Smooth muscle cell (in vitro differentiated cells): ENCODE results near the gene DCUN1D4. TPM values are rescaled to one million over a fixed set of nuclear protein-coding genes. Genes with fewer than 3 reads are reported as not detected.

Experiments
- DNase-seq: peaks from one replicate; lab custom pipeline; 2025; ENCODE audit not compliant: unreplicated experiment; lab: John Stamatoyannopoulos, UW
- H2AFZ ChIP-seq: fragments of 200-600 bp; sonication (generic); 2 replicates; pipeline ENCODE4 v1.6.0; 2016; ENCODE audit warnings: antibody characterized with exemption, low read depth, mild to moderate bottlenecking
- H3F3A ChIP-seq: fragments of 200-600 bp; sonication (generic); 2 replicates; pipeline ENCODE4 v1.6.0; 2017; ENCODE audit warnings: antibody characterized with exemption, low read depth
- H3K27ac ChIP-seq: fragments of 200-600 bp; sonication (generic); 2 replicates; pipeline ENCODE4 v1.5.1; 2016; ENCODE audit warnings: low read depth, mild to moderate bottlenecking
- H3K27me3 ChIP-seq: fragments of 200-600 bp; sonication (generic); 2 replicates; pipeline ENCODE4 v1.6.1; 2016; ENCODE audit warnings: low read depth, mild to moderate bottlenecking
- H3K36me3 ChIP-seq: fragments of 200-600 bp; sonication (generic); 2 replicates; pipeline ENCODE4 v1.5.1; 2016; ENCODE audit warnings: low read depth
- H3K4me1 ChIP-seq: fragments of 200-600 bp; sonication (generic); 2 replicates; pipeline ENCODE4 v1.5.1; 2016; ENCODE audit warnings: low read depth
- H3K4me2 ChIP-seq: fragments of 200-600 bp; sonication (generic); 2 replicates; pipeline ENCODE4 v1.6.0; 2016; ENCODE audit warnings: mild to moderate bottlenecking
- H3K4me3 ChIP-seq: fragments of 200-600 bp; sonication (generic); 2 replicates; pipeline ENCODE4 v1.5.1; 2016; ENCODE audit warnings: mild to moderate bottlenecking
- H3K79me2 ChIP-seq: fragments of 200-600 bp; sonication (generic); 2 replicates; pipeline ENCODE4 v1.6.0; 2016; ENCODE audit warnings: low read depth, mild to moderate bottlenecking
- H3K9ac ChIP-seq: fragments of 200-600 bp; sonication (generic); 2 replicates; pipeline ENCODE4 v1.6.0; 2016; ENCODE audit warnings: low read depth
- H3K9me3 ChIP-seq: fragments of 200-600 bp; sonication (generic); replicated peaks from 2 replicates; pipeline ENCODE4 v1.5.1; 2016; ENCODE audit warnings: low read depth
- H4K20me1 ChIP-seq: fragments of 200-600 bp; sonication (generic); 2 replicates; pipeline ENCODE4 v1.6.0; 2016; ENCODE audit warnings: low read depth
- WGBS: methylation state at CpG from one replicate; pipeline ENCODE4 v1.1.7; 2016; ENCODE audit warnings: low lambda C conversion rate; 5-methylcytosine and 5-hydroxymethylcytosine counted together
- polyA plus RNA-seq: library from polyadenylated mRNA; unstranded; fragments of >200 nt; fragmentation: Nextera tagmentation; extraction: Ambion mirVana; gene quantifications from 2 replicates; pipeline ENCODE4 v1.2.1, GENCODE V29; 2016
- total RNA-seq: library from RNA; depleted of rRNA; stranded (reverse); fragments of >200 nt; gene quantifications from 2 replicates; pipeline ENCODE4 v1.2.3, GENCODE V29; 2014
- TF ChIP-seq, protein P1 (sequence below): fragments of 200-600 bp; sonication (generic); IDR thresholded peaks from 2 replicates; pipeline ENCODE4 v1.5.1; 2017; ENCODE audit warnings: borderline replicate concordance, mild to moderate bottlenecking, antibody characterized with exemption; ENCODE audit not compliant: insufficient read depth, poor library complexity, severe bottlenecking

The DCUN1D4 gene
- total and polyA plus RNA-seq, 2 experiments from 2014 or later = 14.1 to 22.9 TPM

DNA sequence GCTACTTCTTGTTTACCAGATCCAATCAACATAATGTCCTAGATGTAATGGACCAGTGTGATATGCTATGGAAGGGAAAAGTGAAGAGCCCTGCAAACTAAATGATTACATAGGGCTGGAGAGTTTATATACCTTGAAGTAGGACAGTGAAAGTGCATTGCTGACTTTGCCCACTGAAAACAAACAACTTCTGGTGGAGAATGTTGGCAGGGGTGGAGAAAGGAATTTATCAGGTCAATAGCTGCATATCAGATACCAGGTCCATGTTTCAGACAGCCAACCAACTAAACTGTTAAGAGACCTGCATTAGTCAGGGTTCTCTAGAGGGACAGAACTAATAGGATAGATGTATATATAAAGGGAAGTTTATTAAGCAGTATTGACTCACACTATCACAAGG is 82.4 kb downstream of the DCUN1D4 start:
- Histone ChIP-seq H3K4me2 (no peak overlapping the region), H3F3A (no peaks in the 10 kb centered on the region), H3K9ac (no peak overlapping the region), H3K4me3 (no peak overlapping the region), H3K27me3 (no peaks in the 10 kb centered on the region), H3K9me3 (no peaks in the 10 kb centered on the region), H3K36me3 (no peaks in the 10 kb centered on the region), H3K27ac (no peak overlapping the region), H2AFZ (no peak overlapping the region), H3K4me1 (no peaks in the 10 kb centered on the region), H4K20me1 (no peaks in the 10 kb centered on the region), H3K79me2 (no peaks in the 10 kb centered on the region)
- TF ChIP-seq, protein P1, sequence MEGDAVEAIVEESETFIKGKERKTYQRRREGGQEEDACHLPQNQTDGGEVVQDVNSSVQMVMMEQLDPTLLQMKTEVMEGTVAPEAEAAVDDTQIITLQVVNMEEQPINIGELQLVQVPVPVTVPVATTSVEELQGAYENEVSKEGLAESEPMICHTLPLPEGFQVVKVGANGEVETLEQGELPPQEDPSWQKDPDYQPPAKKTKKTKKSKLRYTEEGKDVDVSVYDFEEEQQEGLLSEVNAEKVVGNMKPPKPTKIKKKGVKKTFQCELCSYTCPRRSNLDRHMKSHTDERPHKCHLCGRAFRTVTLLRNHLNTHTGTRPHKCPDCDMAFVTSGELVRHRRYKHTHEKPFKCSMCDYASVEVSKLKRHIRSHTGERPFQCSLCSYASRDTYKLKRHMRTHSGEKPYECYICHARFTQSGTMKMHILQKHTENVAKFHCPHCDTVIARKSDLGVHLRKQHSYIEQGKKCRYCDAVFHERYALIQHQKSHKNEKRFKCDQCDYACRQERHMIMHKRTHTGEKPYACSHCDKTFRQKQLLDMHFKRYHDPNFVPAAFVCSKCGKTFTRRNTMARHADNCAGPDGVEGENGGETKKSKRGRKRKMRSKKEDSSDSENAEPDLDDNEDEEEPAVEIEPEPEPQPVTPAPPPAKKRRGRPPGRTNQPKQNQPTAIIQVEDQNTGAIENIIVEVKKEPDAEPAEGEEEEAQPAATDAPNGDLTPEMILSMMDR = no peak
- no peak for DNase-seq

DNA sequence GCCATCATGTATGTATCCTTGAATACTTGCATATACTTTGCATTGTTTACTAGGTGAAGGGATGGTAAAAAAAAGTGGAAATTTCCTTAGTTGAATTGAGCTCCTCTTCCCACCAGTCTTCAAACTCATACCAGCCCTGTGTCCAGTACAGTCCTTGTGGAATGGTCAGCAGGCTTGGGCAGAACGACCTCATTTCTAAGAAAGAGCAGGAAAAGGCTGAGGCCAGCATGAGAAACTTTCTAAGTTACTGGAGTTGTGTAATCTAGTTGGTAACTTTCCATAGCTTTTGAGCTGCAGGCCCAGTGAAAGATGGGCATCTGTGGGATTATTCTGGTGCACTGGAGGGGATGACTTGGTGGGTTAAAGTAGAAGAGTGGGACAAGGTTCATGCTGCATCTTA is 87.6 kb downstream of the DCUN1D4 start:
- Histone ChIP-seq H2AFZ (no peak overlapping the region), H3K36me3 (no peaks in the 10 kb centered on the region), H3K4me1 (no peaks in the 10 kb centered on the region), H3K27ac (no peak overlapping the region), H3K79me2 (no peaks in the 10 kb centered on the region), H3K4me3 (no peak overlapping the region), H3K27me3 (no peaks in the 10 kb centered on the region), H4K20me1 (no peaks in the 10 kb centered on the region), H3K4me2 (no peak overlapping the region), H3K9ac (no peak overlapping the region), H3F3A (no peaks in the 10 kb centered on the region), H3K9me3 (no peaks in the 10 kb centered on the region)
- TF ChIP-seq, protein P1 = no peak
- no peak for DNase-seq
- WGBS = 85% methylated on average over 1 of the region's 1 CpG

DNA sequence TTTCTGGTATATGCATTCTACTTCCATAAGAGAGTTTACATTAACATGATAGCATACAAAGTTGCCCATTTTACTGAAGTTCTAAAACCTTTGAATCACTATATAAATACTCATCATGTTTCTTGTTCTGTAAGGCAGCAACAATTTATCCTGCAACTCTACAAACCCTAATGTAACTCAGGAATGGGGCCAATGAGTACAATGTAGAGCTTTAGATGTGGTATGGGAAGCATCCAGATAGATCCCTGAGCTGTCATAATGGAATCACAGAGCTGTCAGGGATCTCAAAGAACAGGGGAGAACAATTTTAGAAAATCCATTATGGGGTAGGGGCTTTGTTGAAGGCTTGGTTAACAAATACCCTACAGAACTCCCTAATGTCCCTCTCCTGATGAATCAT is 88.5 kb downstream of the DCUN1D4 start:
- Histone ChIP-seq H3K27ac (no peak overlapping the region), H3F3A (no peaks in the 10 kb centered on the region), H3K4me3 (no peak overlapping the region), H2AFZ (no peak overlapping the region), H3K27me3 (no peaks in the 10 kb centered on the region), H3K36me3 (no peaks in the 10 kb centered on the region), H3K4me1 (no peaks in the 10 kb centered on the region), H3K9me3 (no peaks in the 10 kb centered on the region), H3K4me2 (no peak overlapping the region), H3K9ac (no peak overlapping the region), H4K20me1 (no peaks in the 10 kb centered on the region), H3K79me2 (no peaks in the 10 kb centered on the region)
- TF ChIP-seq, protein P1 = no peak
- no peak for DNase-seq

DNA sequence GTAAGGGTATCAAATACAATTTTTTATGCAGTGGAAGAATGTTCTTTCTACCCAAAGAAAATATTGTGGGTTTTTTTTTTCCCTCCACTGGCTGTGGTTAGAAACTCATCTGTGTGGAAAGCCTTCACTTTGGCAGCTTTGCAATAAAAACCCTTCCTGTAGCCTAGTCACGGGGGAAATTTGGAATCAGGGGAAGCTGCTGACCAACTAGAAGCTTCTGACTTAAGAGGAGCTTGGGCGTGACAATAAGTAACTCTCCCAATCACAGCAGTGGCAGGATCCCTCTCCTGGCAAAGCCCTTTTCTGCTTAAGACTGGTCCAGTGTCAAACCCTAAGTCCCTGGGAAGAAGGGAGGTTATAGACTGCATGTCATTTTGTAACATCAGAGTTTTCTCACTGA is 89.3 kb downstream of the DCUN1D4 start:
- no peak overlapping the region for H3K4me3 ChIP-seq
- TF ChIP-seq, protein P1 = no peak
- H3K27me3 ChIP-seq = no peaks in the 10 kb centered on the region
- H3K9ac ChIP-seq = no peak overlapping the region
- no peaks in the 10 kb centered on the region for H3K9me3 ChIP-seq
- H3K27ac ChIP-seq = no peak overlapping the region
- H2AFZ ChIP-seq = no peak overlapping the region
- 63% methylated on average over 2 of the region's 2 CpGs for WGBS
- H3K36me3 ChIP-seq = no peaks in the 10 kb centered on the region
- H4K20me1 ChIP-seq = no peaks in the 10 kb centered on the region
- H3K4me2 ChIP-seq = no peak overlapping the region
- no peaks in the 10 kb centered on the region for H3K4me1 ChIP-seq
- no peak for DNase-seq
- H3K79me2 ChIP-seq = no peaks in the 10 kb centered on the region
- no peaks in the 10 kb centered on the region for H3F3A ChIP-seq
